IPS DF 6.9 (cell line): ENCODE results near the gene ZNHIT3.
"Not testable (repeated sequence)": the region's sequence is repeated elsewhere in the genome, so short reads cannot be mapped to it uniquely, and the experiment has no call there.

ENCODE experiments used
- DNase-seq: peaks from one replicate; pipeline ENCODE4 v3.0.0-alpha.2; 2013; ENCODE audit warnings: low read depth, low spot score
- H3K27ac ChIP-seq: one replicate; pipeline ENCODE4 v1.5.1; 2013; ENCODE audit warnings: low read length, control low read depth
- H3K27me3 ChIP-seq: 2 replicates; pipeline ENCODE4 v1.6.1; 2013; ENCODE audit warnings: mild to moderate bottlenecking, low read length; ENCODE audit not compliant: control insufficient read depth, insufficient read depth
- H3K36me3 ChIP-seq: 2 replicates; pipeline ENCODE4 v1.6.1; 2013; ENCODE audit warnings: low read length; ENCODE audit not compliant: control insufficient read depth, insufficient read depth
- H3K4me1 ChIP-seq: 2 replicates; pipeline ENCODE4 v1.6.1; 2013; ENCODE audit warnings: low read length; ENCODE audit not compliant: control insufficient read depth, insufficient read depth
- H3K4me3 ChIP-seq: 2 replicates; pipeline ENCODE4 v1.5.1; 2013; ENCODE audit warnings: mild to moderate bottlenecking, low read length
- H3K9me3 ChIP-seq: 2 replicates; pipeline ENCODE4 v1.6.1; 2013; ENCODE audit warnings: low read length, inconsistent platforms; ENCODE audit not compliant: control insufficient read depth, insufficient read depth
- WGBS: extraction: QIAGEN DNeasy Blood & Tissue Kit; methylation state at CpG from one replicate; pipeline ENCODE4 v1.1.7; 2013; ENCODE audit warnings: mixed read lengths, missing lambda C conversion rate; ENCODE audit not compliant: insufficient read length, insufficient coverage; 5-methylcytosine and 5-hydroxymethylcytosine counted together

ZNHIT3 gene

DNA sequence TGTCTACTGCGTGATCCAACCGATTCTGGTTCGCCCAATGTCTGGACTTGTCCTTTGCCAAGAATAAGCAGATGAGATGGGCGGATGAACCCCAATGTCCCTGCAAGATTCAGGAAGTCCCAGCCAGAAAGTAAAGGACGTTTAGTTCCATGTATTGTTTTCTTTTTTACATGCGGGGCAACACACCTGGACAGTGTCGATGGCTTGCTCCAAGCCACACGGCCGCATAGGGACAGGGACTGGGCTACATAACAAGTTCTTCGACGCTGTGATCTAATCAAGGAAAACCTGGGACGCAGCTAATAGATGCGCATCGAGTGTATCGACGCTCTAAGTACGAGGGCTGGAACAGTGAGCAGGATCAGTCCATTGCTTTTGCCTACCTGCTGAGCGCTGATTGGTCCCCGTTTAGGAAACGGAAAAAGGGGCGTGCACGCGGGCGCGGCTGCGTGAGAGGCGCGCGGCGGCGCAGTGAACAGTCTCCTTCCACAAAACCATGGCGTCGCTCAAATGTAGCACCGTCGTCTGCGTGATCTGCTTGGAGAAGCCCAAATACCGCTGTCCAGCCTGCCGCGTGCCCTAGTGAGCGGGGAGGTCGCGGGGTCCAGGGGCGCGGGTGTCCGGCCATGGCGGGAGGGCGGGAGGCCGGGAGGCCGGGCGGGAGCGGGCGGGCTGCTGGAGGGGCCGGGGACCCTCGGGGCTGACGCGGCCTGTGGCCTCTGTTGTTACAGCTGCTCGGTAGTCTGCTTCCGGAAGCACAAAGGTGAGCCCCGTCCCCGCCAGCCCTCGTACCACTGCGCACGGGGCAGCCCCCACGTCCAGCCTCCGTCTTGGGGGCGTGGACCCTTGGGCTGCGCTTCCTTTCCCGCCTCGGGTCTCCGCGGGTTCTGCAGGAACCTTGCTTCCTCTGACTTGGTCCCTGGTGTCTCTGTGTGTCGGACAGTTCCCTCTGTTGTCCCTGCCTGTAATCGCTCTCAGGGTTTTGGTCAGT lies at the start of gene ZNHIT3:
TSS of gene ZNHIT3 (plus strand) at position 478 of the 991 bp plus-strand sequence. CDS start at position 497, 19 bp downstream.
- Histone ChIP-seq H3K36me3 (no peaks in the 10 kb centered on the region), H3K4me1 (peaks cover 3% of the 10 kb centered on the region; the same call in 1 of the 2 replicates), H3K27me3 (peaks cover 6% of the 10 kb centered on the region), H3K27ac (no peak within 1 kb of the TSS), H3K4me3 (peak within 1 kb of the TSS; percentile 71), H3K9me3 (no peaks in the 10 kb centered on the region)
- no CpG with 5 or more reads among the region's 73 CpGs for WGBS
- DNase-seq = peak; percentile 85

DNA sequence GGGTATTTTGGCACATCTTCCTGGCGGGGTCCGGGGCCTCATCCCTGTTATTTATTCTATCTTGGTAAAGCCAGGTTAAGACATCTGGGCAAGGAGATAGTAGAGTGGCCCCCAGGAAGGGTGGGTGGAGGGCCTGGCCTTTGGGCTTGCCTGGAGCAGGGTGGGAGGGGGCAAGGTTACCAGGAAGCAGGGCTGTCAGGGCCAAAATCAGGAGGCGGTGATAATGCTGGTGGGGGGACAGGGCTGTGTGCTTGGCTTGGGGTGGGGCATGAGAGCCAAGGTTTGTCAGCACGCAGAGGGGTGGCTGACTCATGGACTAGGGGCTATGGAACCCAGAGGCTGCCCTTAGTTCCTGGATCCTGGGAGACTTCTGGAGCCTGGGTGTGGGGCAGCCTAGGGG lies 44.7 kb upstream of the ZNHIT3 start:
- WGBS = no CpG with 5 or more reads among the region's 4 CpGs
- not testable (repeated sequence) for H3K27ac ChIP-seq, H3K9me3 ChIP-seq, DNase-seq, H3K4me3 ChIP-seq, H3K36me3 ChIP-seq, H3K27me3 ChIP-seq, H3K4me1 ChIP-seq

DNA sequence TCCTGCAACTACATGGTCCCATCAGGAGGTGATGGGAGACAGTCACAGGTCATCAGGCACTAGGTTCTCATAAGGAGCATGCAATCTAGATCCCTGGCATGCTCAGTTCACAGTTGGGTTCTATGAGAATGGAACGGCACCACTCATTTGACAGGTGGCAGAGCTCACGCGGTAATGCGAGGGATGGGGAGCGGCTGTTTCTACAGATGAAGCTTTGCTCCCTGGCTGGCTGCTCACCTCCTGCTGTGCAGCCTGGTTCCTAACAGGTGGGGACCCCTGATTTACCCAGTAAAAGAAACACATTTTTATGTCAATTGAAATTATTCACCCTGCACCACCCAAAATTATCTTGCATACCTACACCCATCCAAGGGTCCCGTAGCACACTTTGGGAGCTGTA lies 42.7 kb upstream of the ZNHIT3 start:
- Histone ChIP-seq H3K9me3 (no peaks in the 10 kb centered on the region), H3K27me3 (no peaks in the 10 kb centered on the region), H3K27ac (no peak overlapping the region), H3K4me3 (no peak overlapping the region), H3K36me3 (no peaks in the 10 kb centered on the region), H3K4me1 (no peaks in the 10 kb centered on the region)
- WGBS = no CpG with 5 or more reads among the region's 6 CpGs
- DNase-seq = no peak

DNA sequence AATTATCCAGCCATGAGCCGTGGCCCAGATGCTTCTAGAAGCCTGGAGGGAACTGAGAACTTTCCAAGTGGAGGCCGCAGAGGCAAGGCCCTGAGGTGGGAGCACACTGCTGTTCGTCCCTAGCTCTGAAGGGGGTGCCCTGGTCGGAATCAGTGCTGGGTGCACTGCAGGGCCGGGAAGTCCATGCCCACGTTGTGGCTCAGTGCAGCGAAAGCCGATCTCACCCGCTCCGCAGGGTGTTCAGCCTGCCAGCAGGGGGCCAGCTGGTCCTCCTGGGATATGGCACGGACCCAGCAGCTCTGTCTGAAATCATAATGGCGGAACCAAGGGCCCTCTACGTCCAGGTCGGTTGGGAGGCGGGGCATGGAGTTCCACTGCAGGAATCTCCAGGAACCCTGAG lies 36.5 kb upstream of the ZNHIT3 start:
- no CpG with 5 or more reads among the region's 15 CpGs for WGBS
- not testable (repeated sequence) for H3K9me3 ChIP-seq, H3K4me3 ChIP-seq, H3K27me3 ChIP-seq, H3K36me3 ChIP-seq, DNase-seq, H3K27ac ChIP-seq, H3K4me1 ChIP-seq

DNA sequence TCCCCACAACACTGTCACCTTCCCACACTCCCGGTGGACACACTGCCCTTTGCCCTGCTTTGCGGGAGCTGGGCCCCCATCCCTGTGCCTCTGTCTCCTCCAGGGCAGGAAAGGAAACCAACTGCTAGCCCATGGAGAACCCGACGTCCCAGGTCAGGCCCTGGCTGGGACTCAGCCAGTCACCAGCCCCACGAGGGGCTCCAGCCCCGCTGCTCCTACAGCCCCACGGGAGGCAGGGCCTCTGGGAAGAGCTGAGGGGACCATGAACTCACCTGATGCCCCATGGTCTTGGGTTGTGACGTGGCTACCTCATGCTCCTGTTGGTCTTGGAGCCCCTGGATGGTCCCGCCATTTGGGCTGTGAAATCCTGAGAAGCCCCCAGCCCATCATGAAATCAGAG lies 33.6 kb upstream of the ZNHIT3 start:
- H3K4me1 ChIP-seq, H3K4me3 ChIP-seq, H3K9me3 ChIP-seq, H3K27ac ChIP-seq, H3K36me3 ChIP-seq, H3K27me3 ChIP-seq, DNase-seq: not testable (repeated sequence)
- WGBS = no CpG with 5 or more reads among the region's 9 CpGs

DNA sequence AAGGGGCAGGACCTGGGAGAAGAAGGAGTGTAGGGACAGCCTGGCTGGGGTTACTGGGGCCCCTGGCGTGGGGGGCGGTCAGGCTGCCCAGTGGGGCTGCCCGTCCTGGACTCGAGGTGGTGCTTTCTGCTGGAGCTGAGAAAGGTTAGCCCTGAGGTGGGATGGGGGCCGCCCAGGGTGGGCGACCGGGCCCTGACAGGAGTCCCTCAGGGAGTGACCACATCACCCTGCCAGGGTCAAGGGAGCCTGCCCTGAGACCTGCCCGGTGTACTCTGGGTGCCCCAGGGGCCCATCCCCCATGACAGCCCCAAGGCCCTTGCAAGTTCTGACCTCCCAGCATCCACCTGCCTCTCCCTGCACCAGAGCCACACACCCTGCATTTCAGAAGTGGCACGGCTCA lies 28.8 kb upstream of the ZNHIT3 start:
- DNase-seq, H3K4me3 ChIP-seq, H3K4me1 ChIP-seq, H3K9me3 ChIP-seq, H3K36me3 ChIP-seq, H3K27ac ChIP-seq, H3K27me3 ChIP-seq: not testable (repeated sequence)
- no CpG with 5 or more reads among the region's 9 CpGs for WGBS

DNA sequence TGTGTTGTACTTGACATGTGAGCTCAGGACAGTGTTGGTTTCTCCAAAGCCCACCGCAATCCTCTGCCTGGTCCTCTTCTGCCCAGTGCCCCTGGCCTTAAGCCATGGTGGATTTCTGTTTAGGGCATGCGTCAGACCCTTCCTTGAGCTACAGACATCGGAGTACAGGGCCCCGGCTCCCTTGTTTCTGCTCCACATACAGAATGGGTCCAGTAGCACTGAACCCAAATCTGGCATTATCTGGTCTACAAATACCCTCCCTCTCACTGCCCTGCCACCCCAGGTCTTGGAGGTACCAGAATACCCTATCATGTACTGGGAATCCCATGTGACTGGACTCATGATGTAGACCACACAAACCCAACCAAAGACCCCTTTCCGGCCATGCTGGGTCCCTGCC lies 27.4 kb upstream of the ZNHIT3 start:
- Histone ChIP-seq H3K4me1 (no peaks in the 10 kb centered on the region), H3K9me3 (no peaks in the 10 kb centered on the region), H3K36me3 (no peaks in the 10 kb centered on the region), H3K27me3 (no peaks in the 10 kb centered on the region), H3K4me3 (no peak overlapping the region), H3K27ac (no peak overlapping the region)
- no CpG with 5 or more reads among the region's 5 CpGs for WGBS
- DNase-seq = no peak

DNA sequence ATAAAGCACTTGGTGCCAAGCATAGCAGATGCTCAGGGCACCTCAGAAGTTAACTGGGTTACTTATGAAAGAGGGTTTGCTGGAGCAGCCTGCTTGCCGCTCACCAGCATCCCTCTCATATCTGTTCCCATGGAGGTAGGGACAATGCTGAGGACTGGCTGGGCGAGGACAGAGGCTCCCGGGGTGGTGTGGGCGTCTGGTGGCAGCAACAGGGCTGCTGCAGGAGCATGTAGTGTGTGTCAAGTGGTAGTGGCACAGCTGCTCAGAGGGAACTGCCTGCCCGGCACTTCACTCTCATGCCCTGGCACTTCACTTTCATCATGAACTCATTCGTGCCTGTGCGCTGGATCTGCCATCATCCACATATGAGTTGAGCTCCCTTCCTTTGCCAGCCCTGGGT lies 26.9 kb upstream of the ZNHIT3 start:
- H3K9me3 ChIP-seq = no peaks in the 10 kb centered on the region
- H3K4me3 ChIP-seq = no peak overlapping the region
- no peak for DNase-seq
- H3K27me3 ChIP-seq = no peaks in the 10 kb centered on the region
- WGBS = no CpG with 5 or more reads among the region's 7 CpGs
- no peaks in the 10 kb centered on the region for H3K36me3 ChIP-seq
- H3K27ac ChIP-seq = no peak overlapping the region
- H3K4me1 ChIP-seq = no peaks in the 10 kb centered on the region

DNA sequence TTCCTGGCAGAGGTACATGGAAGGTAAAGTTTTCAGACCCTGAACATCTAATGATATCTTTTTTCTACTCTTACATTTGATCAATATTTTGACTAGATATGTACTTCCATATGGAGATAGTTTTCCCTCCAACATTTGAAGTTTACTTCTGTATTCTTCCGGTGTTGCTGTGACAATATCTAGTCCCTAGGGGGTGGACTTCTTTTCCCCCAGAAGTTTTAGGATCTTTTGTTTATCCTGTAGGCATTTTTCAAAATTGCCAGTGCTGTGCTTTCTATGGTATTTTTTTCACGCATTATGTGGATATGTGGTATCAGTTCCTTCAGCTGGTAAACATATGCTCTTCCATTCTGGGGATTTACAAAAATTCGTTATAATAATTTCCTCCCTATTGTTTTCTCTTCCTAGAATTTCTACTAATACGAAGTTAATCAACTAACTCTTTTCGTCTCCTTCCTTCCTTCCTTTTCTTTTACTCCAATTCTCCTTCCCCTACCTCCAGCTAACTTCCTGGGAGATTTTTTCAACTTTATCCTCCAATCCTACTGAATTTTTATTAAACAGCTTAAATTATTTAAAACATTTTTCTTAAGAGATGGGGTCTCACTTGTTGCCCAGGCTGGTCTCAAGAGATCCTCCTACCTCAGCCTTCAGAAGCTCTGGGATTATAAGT lies 26.1 kb upstream of the ZNHIT3 start:
- WGBS = 100% methylated on average over 2 of the region's 5 CpGs
- no peak for DNase-seq
- no peaks in the 10 kb centered on the region for H3K9me3 ChIP-seq

DNA sequence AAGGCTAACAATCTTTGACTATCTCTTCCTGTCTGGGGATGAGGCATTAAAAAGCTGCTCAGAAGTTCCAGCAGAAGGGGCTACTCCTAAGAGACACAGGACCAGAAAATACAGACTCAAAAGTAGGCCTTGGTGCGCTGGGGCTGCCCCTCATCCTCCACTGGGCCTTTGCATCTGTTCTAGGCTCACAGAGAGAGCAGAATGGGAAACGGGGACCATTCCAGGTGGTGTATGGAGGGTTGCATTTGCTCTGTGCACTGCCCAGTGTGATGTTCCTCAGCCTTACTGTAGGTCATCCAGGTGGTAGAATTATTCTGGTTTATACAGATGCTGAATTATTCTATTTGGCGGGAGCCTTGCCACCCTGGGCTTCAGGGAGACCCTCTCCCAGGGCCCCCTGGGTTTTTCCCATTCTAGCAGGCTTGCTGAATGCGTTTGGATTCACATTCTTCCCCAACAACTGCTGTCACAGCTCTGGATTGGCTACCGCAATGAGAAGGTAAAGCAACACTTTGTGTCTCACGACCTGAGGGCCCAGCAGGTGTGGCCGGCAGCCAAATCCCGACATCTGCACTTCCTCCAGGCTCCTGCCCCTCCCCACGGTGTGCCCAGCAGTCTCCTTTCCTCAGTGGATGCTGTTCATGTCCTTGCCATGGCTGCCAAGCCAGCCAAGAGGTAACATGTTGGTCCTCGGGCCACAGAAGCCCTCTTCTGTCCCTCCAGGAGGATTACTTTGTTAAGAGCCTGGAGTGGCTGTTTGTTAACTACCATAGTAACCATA lies 25.0 kb upstream of the ZNHIT3 start:
- Histone ChIP-seq H3K36me3 (no peaks in the 10 kb centered on the region), H3K27ac (no peak overlapping the region)

More for the DNA sequence above, 26.1 kb upstream of the ZNHIT3 start:
- H3K27me3 ChIP-seq = no peaks in the 10 kb centered on the region
- no peaks in the 10 kb centered on the region for H3K4me1 ChIP-seq
- no peak overlapping the region for H3K4me3 ChIP-seq
- no peaks in the 10 kb centered on the region for H3K36me3 ChIP-seq
- H3K27ac ChIP-seq = no peak overlapping the region

More for the DNA sequence above, 25.0 kb upstream of the ZNHIT3 start:
- no peaks in the 10 kb centered on the region for H3K4me1 ChIP-seq
- H3K27me3 ChIP-seq = no peaks in the 10 kb centered on the region
- no peak for DNase-seq
- no CpG with 5 or more reads among the region's 10 CpGs for WGBS
- H3K4me3 ChIP-seq = no peak overlapping the region
- no peaks in the 10 kb centered on the region for H3K9me3 ChIP-seq
